ENCODE measurements around the gene TBX1.

- TF ChIP-seq CTCF (IDR thresholded peaks at IDR 0.05; ENCODE audit: low read depth, low read length): no peak
- no peak for TF ChIP-seq POLR2A (IDR thresholded peaks at IDR 0.05; ENCODE audit: extremely low read depth, insufficient read length)
- no peak for TF ChIP-seq MYC (IDR thresholded peaks at IDR 0.05; ENCODE audit: low read depth, low read length)
- TF ChIP-seq, protein P1, sequence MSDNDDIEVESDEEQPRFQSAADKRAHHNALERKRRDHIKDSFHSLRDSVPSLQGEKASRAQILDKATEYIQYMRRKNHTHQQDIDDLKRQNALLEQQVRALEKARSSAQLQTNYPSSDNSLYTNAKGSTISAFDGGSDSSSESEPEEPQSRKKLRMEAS (IDR thresholded peaks at IDR 0.05; ENCODE audit: low read depth, low read length): no peak
Observed at GRCh38 chr22:19807161-19807913, 46.8 kb downstream of the TBX1 start.

All from NB4 (cell line).